H1 (cell line): ENCODE data around the gene MB. TPM values are rescaled to one million over a fixed set of nuclear protein-coding genes. Genes with fewer than 3 reads are reported as not detected.

Experiments used
- CBX5 ChIP-seq: fragments of 300-800, 300-1000 bp; sonication (generic); IDR thresholded peaks from 2 replicates; pipeline ENCODE4 v1.7.1; 2016; ENCODE audit warnings: antibody characterized with exemption, low read length, low read depth
- RAD21 ChIP-seq, 2 experiments: IDR thresholded peaks in 1 of 2; conservative IDR thresholded peaks in 1 of 2; 2 replicates each; pipeline ENCODE4 v1.6.1; 2011; ENCODE audit warnings: low read depth in 2 of 2, low read length in 2 of 2, improper control_type of control experiment in 1 of 2, inconsistent platforms in 1 of 2, mild to moderate bottlenecking in 1 of 2, moderate library complexity in 1 of 2
- SP4 ChIP-seq: IDR thresholded peaks from 2 replicates; pipeline ENCODE4 v1.6.1; 2012; ENCODE audit warnings: low read length, inconsistent platforms
- ZNF274 ChIP-seq: IDR thresholded peaks from 2 replicates; pipeline ENCODE4 v1.7.0; 2012; ENCODE audit warnings: low read length, borderline replicate concordance; ENCODE audit errors: extremely low read depth
- polyA plus RNA-seq, 7 experiments: library from polyadenylated mRNA; depleted of rRNA in 3 of 7; stranded (reverse) in 5 of 7; unstranded in 2 of 7; fragments of >200 nt in 5 of 7; fragments of 200-250 nt in 2 of 7; gene quantifications; 1 replicate in 5 of 7; 2 replicates in 1 of 7; 4 replicates in 1 of 7; pipeline versions ENCODE4 v1.2.1 to v1.2.3, GENCODE V29; 2011 to 2013; ENCODE audit warnings: missing spikeins in 2 of 7, mixed read lengths in 2 of 7
- total RNA-seq: library from RNA; stranded (reverse); fragmentation: NEBNext Ultra II Directional; extraction: Animal tissue kit (Norgen Biotek cat#: 25700); gene quantifications from 2 replicates; pipeline ENCODE4 v1.2.1, GENCODE V29; 2021
- TF ChIP-seq, protein P1 (sequence below): IDR thresholded peaks from 2 replicates; pipeline ENCODE4 v1.6.1; 2012; ENCODE audit warnings: inconsistent platforms

MB gene
- total and polyA plus RNA-seq, 2 of the 8 experiments (the other 6 are each of a cell fraction or from before 2014, with no cell fraction given), result 1.5 TPM; not detected in 1

GRCh38 chr22:35628732-35629131 lies 11.6 kb upstream of the MB start (continued):
- TF ChIP-seq, protein P1, sequence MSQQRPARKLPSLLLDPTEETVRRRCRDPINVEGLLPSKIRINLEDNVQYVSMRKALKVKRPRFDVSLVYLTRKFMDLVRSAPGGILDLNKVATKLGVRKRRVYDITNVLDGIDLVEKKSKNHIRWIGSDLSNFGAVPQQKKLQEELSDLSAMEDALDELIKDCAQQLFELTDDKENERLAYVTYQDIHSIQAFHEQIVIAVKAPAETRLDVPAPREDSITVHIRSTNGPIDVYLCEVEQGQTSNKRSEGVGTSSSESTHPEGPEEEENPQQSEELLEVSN, result no peak
- TF ChIP-seq CBX5 (no peak), SP4 (no peak), ZNF274 (no peak), RAD21 (IDR thresholded peaks at IDR 0.05 in 1 of 2, conservative IDR thresholded peaks at IDR 0.05 in 1 of 2; ENCODE audit: low read depth in 2 of 2, low read length in 2 of 2) (no peak)
